Vagina (tissue), 2 donors: ENCODE data around the gene SLC25A5. TPM values are rescaled to one million over a fixed set of nuclear protein-coding genes. Genes with fewer than 3 reads are reported as not detected.
"Not testable (repeated sequence)": the region's sequence is repeated elsewhere in the genome, so short reads cannot be mapped to it uniquely, and the experiment has no call there.

ENCODE experiments used
- DNase-seq, 2 donors: peaks; one replicate each; pipeline ENCODE4 v3.0.0-alpha.2; 2017; ENCODE audit errors: extremely low spot score in 2 of 2
- H3K27ac ChIP-seq: fragments of 200-600 bp; sonication (generic); one replicate; pipeline ENCODE4 v1.5.1; 2019
- H3K27me3 ChIP-seq: fragments of 200-600 bp; sonication (generic); one replicate; pipeline ENCODE4 v1.5.1; 2019
- H3K36me3 ChIP-seq, 2 donors: fragments of 200-600 bp; sonication (generic); one replicate each; pipeline ENCODE4 v1.5.1; 2017 to 2019
- H3K4me1 ChIP-seq: fragments of 200-600 bp; sonication (generic); one replicate; pipeline ENCODE4 v1.5.1; 2019
- H3K4me3 ChIP-seq, 2 donors: fragments of 200-600 bp; sonication (generic); 1 replicate in 1 of 2; 2 replicates in 1 of 2; pipeline ENCODE4 v1.5.1; 2016 to 2019
- H3K9me3 ChIP-seq: fragments of 200-600 bp; sonication (generic); one replicate; pipeline ENCODE4 v1.5.1; 2019
- CTCF ChIP-seq, 3 experiments: fragments of 450-650 bp in 2 of 3; fragments of 200-600 bp in 1 of 3; sonication (generic) in 1 of 3; IDR thresholded peaks; one replicate each; pipeline ENCODE4 v1.5.1; 2017 to 2019; ENCODE audit warnings: antibody characterized with exemption in 3 of 3, mild to moderate bottlenecking in 2 of 3, moderate library complexity in 2 of 3
- POLR2A ChIP-seq, 2 donors: fragments of 450-650 bp; IDR thresholded peaks; one replicate each; pipeline ENCODE4 v1.6.1; 2017; ENCODE audit warnings: antibody characterized with exemption in 2 of 2, mild to moderate bottlenecking in 2 of 2, moderate library complexity in 2 of 2
- POLR2AphosphoS5 ChIP-seq, 2 donors: sonication (generic); formaldehyde crosslinking; IDR thresholded peaks; one replicate each; pipeline ENCODE4 v1.9.0; 2017; ENCODE audit warnings: antibody characterized with exemption in 2 of 2, mild to moderate bottlenecking in 2 of 2, low read depth in 1 of 2; ENCODE audit not compliant: insufficient read depth in 1 of 2
- intact Hi-C: fragments of 100-400 bp; cut with DNase I; formaldehyde crosslinking; loops from one replicate; pipeline ENCODE4 v1.15.1; 2023
- total RNA-seq: library from RNA; depleted of rRNA; stranded (reverse); fragments of >200 nt; gene quantifications from one replicate; pipeline ENCODE4 v1.2.3, GENCODE V29; 2016

Gene SLC25A5
- total RNA-seq, 1 donor from 2014 or later: 303 TPM

GRCh38 chrX:119503484-119503861 lies 35.2 kb downstream of the SLC25A5 start:
- no peak overlapping the region for H3K27ac ChIP-seq
- intact Hi-C loops: loop anchor here (5.0 kb wide), 1 partner anchor 1981 kb away; no protein-coding TSS in a partner anchor
- peaks cover 10% of the 10 kb centered on the region for H3K4me1 ChIP-seq
- no peak overlapping the region for H3K4me3 ChIP-seq
- no peak for TF ChIP-seq POLR2AphosphoS5 (IDR thresholded peaks at IDR 0.05; ENCODE audit: insufficient read depth in 1 of 2, low read depth in 1 of 2)
- no peak for TF ChIP-seq CTCF (IDR thresholded peaks at IDR 0.05)
- TF ChIP-seq POLR2A (IDR thresholded peaks at IDR 0.05): no peak
- no peaks in the 10 kb centered on the region for H3K27me3 ChIP-seq
- DNase-seq: no peak
- no peaks in the 10 kb centered on the region for H3K9me3 ChIP-seq
- no peaks in the 10 kb centered on the region for H3K36me3 ChIP-seq

GRCh38 chrX:119505145-119505544 lies 36.9 kb downstream of the SLC25A5 start:
- intact Hi-C loops, H3K9me3 ChIP-seq, H3K36me3 ChIP-seq, H3K4me3 ChIP-seq, H3K27ac ChIP-seq, H3K27me3 ChIP-seq, H3K4me1 ChIP-seq, DNase-seq: not testable (repeated sequence)

- H3K4me1 ChIP-seq: peaks cover 10% of the 10 kb centered on the region
- no peaks in the 10 kb centered on the region for H3K9me3 ChIP-seq
- no peak for TF ChIP-seq CTCF (IDR thresholded peaks at IDR 0.05)
- no peaks in the 10 kb centered on the region for H3K36me3 ChIP-seq
- intact Hi-C loops: no loop called here
- H3K27ac ChIP-seq: no peak overlapping the region
- no peak overlapping the region for H3K4me3 ChIP-seq
- no peak for DNase-seq
- H3K27me3 ChIP-seq: no peaks in the 10 kb centered on the region
These were observed 37.7 kb downstream of the SLC25A5 start for GRCh38 chrX:119505945-119506344.

- intact Hi-C loops: no loop called here
- Histone ChIP-seq H3K36me3 (no peaks in the 10 kb centered on the region), H3K27ac (no peak overlapping the region), H3K4me1 (peaks cover 10% of the 10 kb centered on the region), H3K9me3 (no peaks in the 10 kb centered on the region), H3K27me3 (no peaks in the 10 kb centered on the region), H3K4me3 (no peak overlapping the region)
- no peak for DNase-seq
- TF ChIP-seq POLR2A (IDR thresholded peaks at IDR 0.05): no peak
- no peak for TF ChIP-seq CTCF (IDR thresholded peaks at IDR 0.05)
These were observed 39.0 kb downstream of the SLC25A5 start for GRCh38 chrX:119507206-119507605.

- DNase-seq: no peak
- no peaks in the 10 kb centered on the region for H3K9me3 ChIP-seq
- H3K36me3 ChIP-seq: no peaks in the 10 kb centered on the region
- H3K27ac ChIP-seq: no peak overlapping the region
- no peaks in the 10 kb centered on the region for H3K27me3 ChIP-seq
- TF ChIP-seq POLR2AphosphoS5 (IDR thresholded peaks at IDR 0.05; ENCODE audit: insufficient read depth in 1 of 2, low read depth in 1 of 2): no peak
- TF ChIP-seq CTCF (IDR thresholded peaks at IDR 0.05): peak; percentile 26 to 37 (median 31)
- no peak for TF ChIP-seq POLR2A (IDR thresholded peaks at IDR 0.05)
- H3K4me3 ChIP-seq: no peak overlapping the region
- H3K4me1 ChIP-seq: no peaks in the 10 kb centered on the region
- intact Hi-C loops: loop anchor here (10.0 kb wide), 1 partner anchor 223 kb away; no protein-coding TSS in a partner anchor
These were observed 44.0 kb downstream of the SLC25A5 start for GRCh38 chrX:119512146-119512800.
